RWPE2 (cell line): ENCODE results near the gene LRMDA.
"Not testable (repeated sequence)": the region's sequence is repeated elsewhere in the genome, so short reads cannot be mapped to it uniquely, and the experiment has no call there.

Experiments
- ATAC-seq: fragments of 200-7000 bp; cut with Tn5 transposase; 3 replicates; pipeline ENCODE4 v1.9.1; 2021; ENCODE audit warnings: low read depth
- DNase-seq: peaks from one replicate; pipeline ENCODE4 v3.0.0-alpha.2; 2020; ENCODE audit warnings: low spot score
- H3K27ac ChIP-seq: fragments of 450-650 bp; 2 replicates; pipeline ENCODE4 v1.5.1; 2017; ENCODE audit warnings: mild to moderate bottlenecking; ENCODE audit not compliant: poor library complexity, severe bottlenecking
- H3K27me3 ChIP-seq: fragments of 250-450 bp; sonication (Bioruptor Pico); 2 replicates; pipeline ENCODE4 v1.5.1; 2021; ENCODE audit warnings: mild to moderate bottlenecking, moderate library complexity; ENCODE audit not compliant: insufficient read depth, poor library complexity, severe bottlenecking
- H3K36me3 ChIP-seq: fragments of 250-450 bp; sonication (Bioruptor Pico); 2 replicates; pipeline ENCODE4 v1.5.1; 2020; ENCODE audit warnings: low read depth, mild to moderate bottlenecking, moderate library complexity
- H3K4me1 ChIP-seq: fragments of 250-450 bp; sonication (Bioruptor Pico); 2 replicates; pipeline ENCODE4 v1.5.1; 2021; ENCODE audit warnings: mild to moderate bottlenecking, moderate library complexity; ENCODE audit not compliant: insufficient read depth, poor library complexity, severe bottlenecking
- H3K4me3 ChIP-seq: fragments of 250-450 bp; sonication (Bioruptor Pico); 2 replicates; pipeline ENCODE4 v1.5.1; 2021; ENCODE audit warnings: mild to moderate bottlenecking, moderate library complexity; ENCODE audit not compliant: severe bottlenecking
- H3K9me3 ChIP-seq: fragments of 250-450 bp; sonication (Bioruptor Pico); 2 replicates; pipeline ENCODE4 v1.5.1; 2021; ENCODE audit warnings: mild to moderate bottlenecking, moderate library complexity; ENCODE audit not compliant: severe bottlenecking
- TF ChIP-seq, protein P1 (sequence below): fragments of 450-650 bp; IDR thresholded peaks from one replicate; pipeline ENCODE4 v1.5.1; 2017; ENCODE audit warnings: mild to moderate bottlenecking, moderate library complexity; ENCODE audit not compliant: poor library complexity, severe bottlenecking

Gene LRMDA

DNA sequence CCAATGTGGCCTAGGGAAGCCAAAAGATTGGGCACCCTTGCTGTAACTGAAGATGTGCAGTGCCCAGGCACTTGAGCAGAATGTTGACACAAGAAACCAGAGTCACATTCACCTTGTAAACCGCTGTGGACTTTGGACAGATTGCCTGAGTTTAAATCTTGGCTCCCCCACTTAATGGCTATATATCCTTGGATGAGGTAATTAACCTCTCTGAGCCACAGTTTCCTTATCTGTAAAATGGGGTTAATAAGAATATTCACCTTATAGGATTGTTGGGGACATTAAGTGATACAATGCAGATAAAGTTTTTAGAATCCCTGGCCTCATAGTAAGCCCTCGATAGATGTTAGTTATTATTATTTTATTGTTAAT lies 331.0 kb downstream of the LRMDA start:
- Histone ChIP-seq H3K27me3 (peaks cover 8% of the 10 kb centered on the region), H3K4me1 (no peaks in the 10 kb centered on the region), H3K27ac (no peak overlapping the region), H3K9me3 (no peaks in the 10 kb centered on the region), H3K36me3 (no peaks in the 10 kb centered on the region), H3K4me3 (no peak overlapping the region)
- ATAC-seq (no peak), DNase-seq (no peak)
- TF ChIP-seq, protein P1, sequence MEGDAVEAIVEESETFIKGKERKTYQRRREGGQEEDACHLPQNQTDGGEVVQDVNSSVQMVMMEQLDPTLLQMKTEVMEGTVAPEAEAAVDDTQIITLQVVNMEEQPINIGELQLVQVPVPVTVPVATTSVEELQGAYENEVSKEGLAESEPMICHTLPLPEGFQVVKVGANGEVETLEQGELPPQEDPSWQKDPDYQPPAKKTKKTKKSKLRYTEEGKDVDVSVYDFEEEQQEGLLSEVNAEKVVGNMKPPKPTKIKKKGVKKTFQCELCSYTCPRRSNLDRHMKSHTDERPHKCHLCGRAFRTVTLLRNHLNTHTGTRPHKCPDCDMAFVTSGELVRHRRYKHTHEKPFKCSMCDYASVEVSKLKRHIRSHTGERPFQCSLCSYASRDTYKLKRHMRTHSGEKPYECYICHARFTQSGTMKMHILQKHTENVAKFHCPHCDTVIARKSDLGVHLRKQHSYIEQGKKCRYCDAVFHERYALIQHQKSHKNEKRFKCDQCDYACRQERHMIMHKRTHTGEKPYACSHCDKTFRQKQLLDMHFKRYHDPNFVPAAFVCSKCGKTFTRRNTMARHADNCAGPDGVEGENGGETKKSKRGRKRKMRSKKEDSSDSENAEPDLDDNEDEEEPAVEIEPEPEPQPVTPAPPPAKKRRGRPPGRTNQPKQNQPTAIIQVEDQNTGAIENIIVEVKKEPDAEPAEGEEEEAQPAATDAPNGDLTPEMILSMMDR = no peak

DNA sequence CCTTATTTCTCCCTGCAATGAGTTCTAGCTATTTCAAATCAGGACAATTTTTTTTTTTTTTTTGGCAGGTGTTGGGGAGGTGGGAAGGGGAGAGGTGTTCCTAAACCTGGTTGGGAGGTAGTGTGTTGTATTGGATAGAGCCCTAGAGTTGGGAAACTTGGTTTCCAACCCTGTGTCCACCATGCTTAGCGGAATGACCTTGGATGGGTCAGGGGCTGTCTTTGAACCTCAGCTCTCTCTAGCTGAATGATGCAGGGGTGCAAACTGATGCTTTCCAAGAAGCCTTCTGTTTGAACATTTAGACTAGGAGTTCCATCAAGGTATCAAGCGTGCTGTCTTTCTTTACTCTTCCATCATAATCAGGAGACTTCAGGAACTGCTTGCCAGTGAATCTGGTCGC lies 332.2 kb downstream of the LRMDA start:
- no peak for ATAC-seq
- Histone ChIP-seq H3K27ac (no peak overlapping the region), H3K9me3 (no peaks in the 10 kb centered on the region), H3K4me1 (no peaks in the 10 kb centered on the region), H3K4me3 (no peak overlapping the region), H3K36me3 (no peaks in the 10 kb centered on the region), H3K27me3 (peaks cover 8% of the 10 kb centered on the region)
- TF ChIP-seq, protein P1 = no peak
- DNase-seq = no peak

DNA sequence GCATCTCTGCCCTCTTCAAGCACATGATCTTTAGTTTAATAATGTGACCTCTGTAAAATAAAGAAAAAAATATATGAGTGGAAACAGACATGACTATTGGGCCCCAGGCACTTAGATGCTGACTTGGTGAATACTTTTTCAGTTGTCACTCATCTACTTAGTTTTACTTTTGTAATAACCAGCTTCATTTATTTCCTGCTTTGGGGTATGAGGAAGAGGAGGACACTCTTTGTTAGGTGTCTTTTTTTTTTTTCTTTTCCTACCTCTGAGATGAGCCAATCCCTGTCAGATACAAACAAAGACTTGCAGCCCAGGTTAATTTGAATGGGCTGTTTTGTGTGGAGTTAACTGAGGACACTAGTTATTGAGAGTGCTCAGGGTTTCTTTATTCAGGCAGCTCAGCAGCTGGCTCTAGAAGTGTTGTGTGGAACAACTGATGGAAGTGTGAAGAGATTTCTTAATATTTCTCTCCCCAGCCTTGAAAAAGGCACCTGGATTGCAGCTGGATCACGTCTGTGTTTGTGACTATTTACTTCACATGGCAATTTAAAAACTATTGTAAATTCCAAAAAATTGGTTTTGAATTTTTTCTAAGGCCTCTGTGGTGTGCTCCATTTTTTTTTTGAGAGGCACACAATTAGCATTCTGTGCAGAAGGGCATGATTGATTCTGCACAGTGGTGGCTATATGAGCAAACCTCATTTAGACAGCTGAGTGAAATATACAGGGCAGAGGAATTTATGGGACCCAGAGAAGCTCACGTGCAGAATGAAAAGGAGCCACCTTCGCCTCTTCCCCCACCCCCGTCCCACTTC lies 333.8 kb downstream of the LRMDA start:
- Histone ChIP-seq H3K27ac (no peak overlapping the region), H3K9me3 (no peaks in the 10 kb centered on the region), H3K4me3 (no peak overlapping the region), H3K4me1 (no peaks in the 10 kb centered on the region), H3K36me3 (no peaks in the 10 kb centered on the region), H3K27me3 (peaks cover 5% of the 10 kb centered on the region)
- no peak for ATAC-seq
- no peak for DNase-seq
- TF ChIP-seq, protein P1 = no peak

DNA sequence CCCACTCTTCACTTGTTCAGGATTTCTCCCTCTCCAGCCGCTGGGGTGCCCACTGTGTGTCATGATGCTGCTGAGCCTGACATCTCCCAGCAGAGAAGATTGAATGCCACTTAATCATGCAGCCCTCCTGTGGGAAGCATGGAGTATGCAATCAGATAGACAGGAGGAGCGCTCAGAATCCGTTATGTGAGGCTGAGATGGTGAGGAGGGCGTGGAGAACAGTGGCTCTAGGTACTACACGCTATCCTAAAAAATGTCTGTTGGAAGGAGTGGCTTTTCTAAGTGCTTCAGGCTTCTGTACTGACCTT lies 334.3 kb downstream of the LRMDA start:
- TF ChIP-seq, protein P1 = no peak
- DNase-seq (no peak), ATAC-seq (no peak)
- no peaks in the 10 kb centered on the region for H3K36me3 ChIP-seq
- no peaks in the 10 kb centered on the region for H3K4me1 ChIP-seq
- peaks cover 5% of the 10 kb centered on the region for H3K27me3 ChIP-seq
- no peak overlapping the region for H3K4me3 ChIP-seq
- H3K9me3 ChIP-seq = no peaks in the 10 kb centered on the region
- no peak overlapping the region for H3K27ac ChIP-seq

DNA sequence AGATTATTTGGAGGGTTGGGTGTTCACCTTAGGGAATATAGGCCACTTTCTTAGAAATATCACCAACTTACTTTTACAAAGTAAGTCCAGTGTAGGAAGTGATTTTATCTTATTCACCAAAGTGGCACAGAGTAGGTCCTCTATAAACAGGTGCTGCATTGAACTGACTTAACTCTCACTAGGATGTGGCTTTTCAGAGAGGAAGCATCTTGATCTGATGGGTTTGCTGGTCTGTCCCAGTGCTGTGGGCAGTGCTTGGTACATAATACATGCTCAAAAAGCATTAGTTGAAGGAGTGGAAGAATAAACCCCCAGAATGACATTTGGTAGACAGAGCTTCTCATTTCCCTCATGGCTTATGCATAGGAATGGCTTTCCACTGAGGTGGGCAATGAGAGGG lies 334.7 kb downstream of the LRMDA start:
- H3K27me3 ChIP-seq = peaks cover 2% of the 10 kb centered on the region
- TF ChIP-seq, protein P1 = no peak
- no peaks in the 10 kb centered on the region for H3K36me3 ChIP-seq
- H3K4me3 ChIP-seq = no peak overlapping the region
- no peaks in the 10 kb centered on the region for H3K4me1 ChIP-seq
- ATAC-seq = no peak
- no peak overlapping the region for H3K27ac ChIP-seq
- H3K9me3 ChIP-seq = no peaks in the 10 kb centered on the region
- DNase-seq = no peak

DNA sequence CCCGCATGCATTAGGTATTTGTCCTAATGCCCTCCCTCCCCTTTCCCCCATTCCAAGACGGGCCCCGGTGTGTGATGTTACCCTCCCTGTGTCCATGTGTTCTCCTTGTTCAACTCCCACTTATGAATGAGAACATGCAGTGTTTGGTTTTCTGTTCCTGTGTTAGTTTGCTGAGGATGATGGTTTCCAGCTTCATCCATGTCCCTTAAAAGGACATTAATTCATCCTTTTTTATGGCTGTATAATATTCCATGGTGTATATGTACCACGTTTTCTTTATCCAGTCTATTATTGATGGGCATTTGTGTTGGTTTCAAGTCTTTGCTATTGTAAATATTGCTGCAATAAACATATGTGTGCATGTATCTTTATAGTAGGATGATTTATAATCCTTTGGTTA lies 335.3 kb downstream of the LRMDA start:
- not testable (repeated sequence) for H3K36me3 ChIP-seq, H3K27ac ChIP-seq, ATAC-seq

More for the DNA sequence above, 335.3 kb downstream of the LRMDA start:
- not testable (repeated sequence) for H3K9me3 ChIP-seq, H3K4me1 ChIP-seq, H3K4me3 ChIP-seq, H3K27me3 ChIP-seq, DNase-seq
